HL-60 (cell line): Measurements from ENCODE around the gene ZZZ3.

Source experiments
- CTCF ChIP-seq: IDR thresholded peaks from one replicate; pipeline ENCODE4 v1.5.1; 2011; ENCODE audit warnings: low read length, control low read depth, inconsistent platforms; ENCODE audit not compliant: insufficient read depth
- GABPA ChIP-seq: IDR thresholded peaks from 2 replicates; pipeline ENCODE4 v1.6.1; 2012; ENCODE audit warnings: low read depth
- POLR2AphosphoS5 ChIP-seq: IDR thresholded peaks from 2 replicates; pipeline ENCODE4 v1.6.1; 2012; ENCODE audit warnings: low read depth
- REST ChIP-seq: IDR thresholded peaks from 2 replicates; pipeline ENCODE4 v1.6.1; 2012; ENCODE audit warnings: low read depth; ENCODE audit not compliant: insufficient replicate concordance

GRCh38 chr1:77636864-77637263 is 45.6 kb downstream of the ZZZ3 start:
- TF ChIP-seq CTCF (no peak), POLR2AphosphoS5 (no peak), REST (no peak), GABPA (no peak)
